Left renal pelvis (tissue), 4 donors: ENCODE results near the gene CASKIN2. TPM values are rescaled to one million over a fixed set of nuclear protein-coding genes. Genes with fewer than 3 reads are reported as not detected.
A peak's percentile ranks its signal among the peaks of the same experiment; 100 is the strongest.
"Not testable (repeated sequence)": the region's sequence is repeated elsewhere in the genome, so short reads cannot be mapped to it uniquely, and the experiment has no call there.

Experiments used
- DNase-seq, 4 donors: peaks; one replicate each; pipeline ENCODE4 v3.0.0-alpha.2; 2013; ENCODE audit warnings: low read depth in 4 of 4, low spot score in 3 of 4
- polyA plus RNA-seq, 4 donors: library from polyadenylated mRNA; unstranded; fragments of 120-200 nt; gene quantifications; one replicate each; pipeline ENCODE4 v1.2.1, GENCODE V29; 2013; ENCODE audit not compliant: insufficient read length in 4 of 4

The CASKIN2 gene
- polyA plus RNA-seq, 4 donors = 22.5 to 34.6 (median 30.5) TPM

- no peak for DNase-seq
These were observed 9.1 kb upstream of the CASKIN2 start for GRCh38 chr17:75524269-75524969.

DNA sequence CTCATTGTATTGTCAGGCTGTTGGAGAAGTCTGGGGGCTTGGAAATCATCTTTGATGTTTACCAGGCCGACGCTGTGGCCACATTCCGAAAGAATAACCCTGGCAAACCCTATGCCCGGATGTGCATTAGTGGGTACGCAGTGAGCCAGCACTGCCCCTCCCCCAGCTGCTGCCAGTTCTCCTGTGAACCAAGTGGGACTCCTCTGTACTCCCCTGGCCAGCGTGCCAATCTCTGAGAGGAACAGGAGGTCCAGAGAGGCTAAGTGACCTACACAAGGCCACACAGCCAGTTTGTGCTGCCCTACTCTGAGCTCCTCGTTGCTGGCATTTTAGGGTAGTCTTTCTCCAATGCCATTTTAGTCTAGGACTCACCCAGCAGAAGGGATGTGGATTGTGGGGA lies 8.3 kb upstream of the CASKIN2 start:
- DNase-seq = no peak

DNA sequence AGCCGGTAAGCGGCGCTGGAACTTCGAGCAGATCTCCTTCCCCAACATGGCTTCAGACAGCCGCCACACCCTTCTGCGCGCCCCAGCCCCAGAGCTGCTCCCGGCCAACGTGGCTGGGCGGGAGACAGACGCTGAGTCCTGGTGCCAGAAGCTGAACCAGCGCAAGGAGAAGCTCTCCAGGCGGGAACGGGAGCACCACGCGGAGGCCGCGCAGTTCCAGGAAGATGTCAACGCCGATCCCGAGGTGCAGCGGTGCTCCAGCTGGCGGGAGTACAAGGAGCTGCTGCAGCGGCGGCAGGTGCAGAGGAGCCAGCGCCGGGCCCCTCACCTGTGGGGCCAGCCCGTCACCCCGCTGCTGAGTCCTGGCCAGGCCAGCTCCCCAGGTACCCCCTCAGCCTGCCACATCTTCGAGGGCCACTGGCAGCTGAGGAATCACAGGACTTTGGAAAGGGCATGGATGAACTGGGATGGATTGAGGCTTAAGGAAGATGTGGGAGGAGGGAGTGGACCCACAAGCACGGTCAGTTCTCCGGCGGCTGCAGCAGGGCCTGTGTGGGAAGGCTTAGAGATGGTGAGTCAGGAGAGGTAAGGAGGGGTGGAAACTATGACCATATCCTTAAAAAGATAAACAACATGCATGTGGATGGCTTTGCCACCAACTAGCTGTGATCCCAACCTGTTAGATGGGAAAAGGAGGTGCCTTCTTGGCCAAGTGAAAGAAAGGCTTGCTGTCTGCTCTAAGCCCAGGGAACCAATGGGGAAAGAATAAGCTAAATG lies 6.8 kb upstream of the CASKIN2 start:
- no peak for DNase-seq

- no peak for DNase-seq
These were observed 6.0 kb upstream of the CASKIN2 start for GRCh38 chr17:75521290-75521689.

DNA sequence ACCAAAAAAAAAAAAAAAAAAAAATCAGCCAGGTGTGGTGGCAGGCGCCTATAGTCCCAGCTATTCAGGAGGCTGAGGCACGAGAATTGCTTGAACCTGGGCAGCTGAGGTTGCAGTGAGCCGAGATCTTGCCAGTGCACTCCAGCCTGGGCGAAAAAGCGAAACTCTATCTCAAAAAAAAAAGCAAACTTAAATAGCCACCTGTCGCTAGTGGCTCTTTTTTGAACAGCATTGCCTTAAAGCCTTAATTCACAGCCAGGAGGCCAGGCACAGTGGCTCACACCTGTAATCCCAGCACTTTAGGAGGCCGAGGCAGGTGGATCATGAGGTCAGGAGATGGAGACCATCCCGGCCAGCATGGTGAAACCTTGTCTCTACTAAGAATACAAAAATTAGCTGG lies 5.1 kb upstream of the CASKIN2 start:
- DNase-seq = not testable (repeated sequence)

GRCh38 chr17:75518983-75519537 lies 3.7 kb upstream of the CASKIN2 start:
- DNase-seq = no peak

- DNase-seq = no peak
These were observed 2.9 kb upstream of the CASKIN2 start for GRCh38 chr17:75518201-75518600.

GRCh38 chr17:75517297-75517865 lies 2.0 kb upstream of the CASKIN2 start:
- DNase-seq = no peak

- no peak for DNase-seq
These were observed 1.4 kb upstream of the CASKIN2 start for GRCh38 chr17:75516619-75517296.

GRCh38 chr17:75516255-75516618 lies 900 bp upstream of the CASKIN2 start, which contains the start of gene TSEN54:
TSS of gene TSEN54 (plus strand) at chr17:75516528. CDS start at chr17:75516561, 33 bp downstream.
- DNase-seq = peak; percentile 69 to 75 (median 74)

DNA sequence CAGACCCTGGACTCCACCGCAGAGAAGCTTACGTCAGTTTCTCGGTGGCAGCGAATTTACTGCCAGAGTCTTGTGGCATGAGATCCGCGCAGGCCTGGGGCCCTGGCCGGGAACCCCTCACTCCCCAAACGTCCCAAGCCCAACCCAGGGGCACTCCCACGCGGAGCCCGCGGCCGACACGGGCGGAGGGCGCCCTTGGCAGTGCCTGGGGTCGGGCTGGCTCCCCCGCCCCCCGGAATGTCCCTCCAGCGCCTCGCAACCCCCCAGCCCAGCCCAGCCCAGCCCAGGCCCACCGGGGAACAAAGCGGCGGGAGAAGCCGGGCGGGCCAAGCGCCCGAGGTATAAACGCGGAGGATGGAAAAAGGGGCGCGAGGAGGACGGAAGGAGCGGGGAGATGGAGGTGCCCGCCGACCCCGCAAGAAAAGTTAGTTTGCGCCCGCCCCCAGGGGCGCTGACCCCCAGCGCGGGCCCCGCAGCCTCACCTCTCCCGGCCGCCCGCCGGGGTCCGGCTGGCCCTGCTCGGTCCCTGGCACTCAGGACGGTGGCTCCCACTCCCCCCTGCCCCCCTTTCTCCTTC lies 330 bp downstream of the CASKIN2 start:
- DNase-seq = no peak

DNA sequence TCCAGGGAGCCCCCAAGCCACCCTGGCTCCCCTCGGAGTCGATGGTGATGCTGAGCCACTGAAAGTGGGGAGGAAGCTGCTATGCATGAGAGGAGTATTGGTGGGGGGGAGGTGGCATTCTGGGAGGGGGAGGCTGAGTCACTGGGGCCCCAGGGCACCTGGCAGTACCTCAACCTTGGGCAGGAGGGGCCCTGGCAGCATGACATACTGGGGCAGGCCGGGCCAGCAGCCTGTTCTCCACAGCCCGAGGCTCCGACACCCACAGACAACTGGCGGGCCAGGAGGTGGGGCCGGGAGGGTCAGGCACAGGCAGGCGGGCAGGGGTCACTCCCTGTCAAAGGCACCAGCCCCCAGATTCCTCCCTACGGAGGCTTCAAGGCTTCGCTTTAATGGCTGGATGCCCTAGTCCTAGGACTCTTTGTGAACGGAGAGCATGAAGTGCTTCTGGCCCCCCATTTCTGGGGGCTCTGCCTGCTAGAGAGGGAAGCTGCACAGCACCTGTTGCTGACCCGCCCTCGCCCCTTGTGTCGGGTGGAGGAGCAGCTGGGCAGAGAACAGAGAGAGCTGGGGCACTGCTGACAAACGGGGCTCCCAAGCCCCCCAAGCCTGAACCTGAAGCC lies 928 bp downstream of the CASKIN2 start:
- DNase-seq = no peak

GRCh38 chr17:75513641-75514000 lies 1.7 kb downstream of the CASKIN2 start:
- no peak for DNase-seq

- no peak for DNase-seq
These were observed 2.3 kb downstream of the CASKIN2 start for GRCh38 chr17:75512926-75513640.

DNA sequence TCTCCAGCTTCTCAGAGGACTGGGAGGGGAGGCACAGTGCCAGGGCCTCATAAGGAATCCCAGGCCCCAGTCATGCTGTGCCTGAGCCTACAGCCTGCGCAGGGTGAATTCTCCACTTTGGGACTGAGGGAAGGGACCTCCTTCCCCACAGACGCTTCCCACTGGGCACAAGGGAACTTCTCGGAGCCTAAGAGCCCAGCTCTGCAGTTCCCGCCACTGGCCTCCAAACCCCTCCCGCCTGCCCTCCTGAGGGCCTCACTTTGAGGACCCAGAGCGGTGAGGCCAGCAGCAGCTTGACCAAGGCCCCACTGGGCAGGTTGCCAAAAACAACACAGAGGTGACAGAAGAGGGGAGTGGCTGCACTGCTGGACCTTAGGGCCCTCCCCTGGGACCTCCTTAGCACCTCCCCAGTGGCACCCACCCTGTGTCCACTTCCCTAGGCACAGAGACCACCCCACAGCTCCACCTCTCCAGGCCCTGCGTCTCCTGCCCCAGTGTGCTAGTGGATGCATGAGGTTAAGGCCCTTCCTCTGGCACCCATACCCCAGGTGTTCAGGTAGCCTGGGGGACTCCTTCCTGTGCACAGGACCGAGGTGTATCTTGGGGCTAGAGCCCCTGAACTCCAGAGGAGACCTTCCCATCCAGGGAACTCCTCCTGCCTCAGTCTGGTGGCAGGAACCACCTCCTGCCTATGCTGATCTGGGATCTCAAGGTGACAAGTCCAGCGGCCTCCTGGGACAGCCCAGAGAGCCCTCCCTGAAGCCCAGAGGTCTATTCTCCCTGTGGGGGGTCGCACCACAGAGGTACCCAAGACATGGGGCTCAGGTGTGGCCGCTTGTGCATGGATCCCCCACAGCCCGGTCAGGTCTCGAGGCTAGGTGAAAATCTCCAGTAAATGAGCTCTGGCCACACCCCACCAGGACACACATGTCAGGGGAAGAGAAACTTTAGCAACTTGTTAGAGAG lies 3.4 kb downstream of the CASKIN2 start:
- DNase-seq = no peak

- no peak for DNase-seq
These were observed 4.1 kb downstream of the CASKIN2 start for GRCh38 chr17:75511270-75511609.

DNA sequence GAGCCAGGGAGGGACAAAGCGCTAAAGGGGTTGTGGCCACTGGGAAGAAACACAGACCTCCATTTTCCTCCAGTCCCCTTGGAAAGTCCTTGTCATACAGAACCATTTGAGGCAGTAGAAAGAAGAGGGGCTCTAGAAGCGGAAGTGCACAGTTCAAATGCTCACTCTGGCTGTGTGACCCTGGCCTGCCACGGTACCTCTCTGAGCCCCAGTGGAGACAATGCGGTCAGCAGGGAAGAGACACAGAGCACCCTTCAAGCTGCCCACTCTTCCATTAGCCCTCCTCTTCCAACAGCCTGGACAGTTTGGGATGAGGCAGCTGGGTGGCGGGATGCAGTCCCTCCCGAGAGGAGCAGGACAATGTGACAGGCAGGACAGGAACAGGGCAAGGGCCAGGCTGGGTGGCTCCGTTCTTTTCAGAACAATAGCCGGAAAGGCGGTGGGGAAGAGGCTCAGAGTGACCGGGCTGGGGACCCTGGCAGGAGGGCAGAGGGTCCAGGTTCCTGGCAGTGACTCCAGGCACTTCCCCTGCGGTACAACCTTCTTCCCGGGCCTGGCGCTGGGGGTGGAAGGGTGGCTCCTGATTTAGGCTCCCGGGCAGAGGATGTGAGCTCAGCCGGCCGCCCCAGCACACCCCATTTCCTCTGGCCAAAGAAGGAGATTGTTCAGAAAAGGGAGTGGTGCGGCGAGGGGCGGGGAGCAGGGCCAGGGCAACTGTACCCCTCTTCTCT lies 5.6 kb downstream of the CASKIN2 start:
- no peak for DNase-seq

DNA sequence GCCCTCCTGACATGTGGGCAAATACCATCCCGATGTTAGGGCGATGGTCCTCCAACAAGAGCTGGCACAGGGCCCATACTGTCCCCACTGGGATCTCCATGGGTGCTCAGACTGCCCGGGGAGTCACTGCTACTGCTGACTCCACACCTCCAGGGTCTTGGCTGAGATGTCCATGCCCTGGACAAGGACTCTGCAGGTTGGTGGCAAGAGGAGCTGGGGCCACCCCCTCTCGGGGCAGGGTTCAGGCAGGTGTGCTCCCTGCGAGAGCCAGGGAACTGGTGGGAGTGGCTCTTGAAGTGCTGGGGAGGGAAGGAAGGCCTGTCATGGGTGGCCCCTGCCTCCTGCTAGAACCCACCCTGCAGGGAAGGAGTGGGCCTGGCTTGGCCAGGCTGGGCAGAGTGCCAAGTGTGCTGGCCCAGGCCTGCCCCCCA lies 6.4 kb downstream of the CASKIN2 start:
- DNase-seq = no peak
